GM19395 (cell line): Measurements from ENCODE around the gene NUDT1.

Experiments
- ATAC-seq: cut with Tn5 transposase; IDR thresholded peaks from one replicate; pipeline ENCODE4 v1.9.1; 2021; ENCODE audit warnings: mild to moderate bottlenecking, moderate library complexity; ENCODE audit not compliant: unreplicated experiment

NUDT1 gene

GRCh38 chr7:2295936-2296620 lies 54.1 kb downstream of the NUDT1 start:
- no peak for ATAC-seq

- ATAC-seq: no peak
Measured at GRCh38 chr7:2296832-2297231, 54.8 kb downstream of the NUDT1 start.

DNA sequence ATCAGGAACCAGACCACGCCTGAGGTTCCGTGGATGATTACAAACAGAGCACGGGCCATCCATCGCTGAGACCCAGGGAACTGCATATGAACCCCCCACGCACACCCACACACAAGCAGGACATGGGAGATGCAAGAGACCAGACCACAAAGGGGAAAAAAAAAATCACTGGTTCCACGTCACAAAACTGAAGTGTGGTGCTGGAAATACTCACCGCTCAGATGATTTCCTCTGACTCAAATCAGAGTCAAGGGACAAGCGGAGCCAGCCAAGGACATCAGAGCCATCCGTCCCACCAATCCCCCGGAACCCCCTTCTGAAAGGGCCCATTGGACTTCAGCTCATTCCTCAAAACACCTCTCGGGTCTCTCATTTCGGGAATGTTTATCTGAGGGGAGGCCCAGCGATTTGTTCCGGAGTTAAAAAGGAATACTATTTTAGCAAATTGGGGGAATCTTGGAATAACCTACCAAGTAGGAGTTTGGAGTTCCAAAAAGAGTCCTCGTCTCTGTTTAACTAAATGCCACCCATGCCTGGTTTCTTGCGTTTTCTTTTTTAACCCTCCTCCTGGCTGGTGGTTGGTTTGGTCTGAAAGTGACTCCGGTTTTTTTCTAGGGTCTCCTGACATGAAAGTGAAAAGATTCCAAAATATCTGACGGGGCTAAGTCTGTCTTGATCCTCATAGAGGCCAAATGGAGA lies 57.3 kb downstream of the NUDT1 start:
- peak; percentile 63 for ATAC-seq

GRCh38 chr7:2299870-2300512 lies 58.0 kb downstream of the NUDT1 start:
- ATAC-seq: no peak
